Measurements from ENCODE around the gene TNFRSF13B.

GRCh38 chr17:16940116-16940881, 31.6 kb downstream of the TNFRSF13B start:
- TF ChIP-seq CTCF (conservative IDR thresholded peaks at IDR 0.05 in 1 of 2, IDR thresholded peaks at IDR 0.05 in 1 of 2; ENCODE audit: low read depth in 1 of 2, low read length in 2 of 2) (no peak), EZH2 (IDR thresholded peaks at IDR 0.05; ENCODE audit: low read length, missing control alignments) (no peak)
